Common myeloid progenitor, CD34-positive (primary cell): ENCODE results near the gene HERC5.

ENCODE experiments used
- CTCF ChIA-PET: fragments of 350-600 bp; sonication (Branson Sonifier 250); formaldehyde crosslinking; loops from one replicate; lab custom pipeline; 2021; ENCODE audit warnings: antibody characterized with exemption; lab: Charles Lee
- POLR2A ChIA-PET: fragments of 350-600 bp; sonication (Branson Sonifier 250); formaldehyde crosslinking; loops from one replicate; lab custom pipeline; 2021; ENCODE audit warnings: antibody characterized with exemption; lab: Charles Lee
- DNase-seq, 3 donors: peaks; one replicate each; pipeline versions ENCODE4 v3.0.0 to v3.0.0-alpha.2; 2013
- H3K27ac ChIP-seq, 2 experiments: 1 replicate in 1 of 2; 2 replicates in 1 of 2; pipeline ENCODE4 v1.7.0; 2013; ENCODE audit warnings: inconsistent platforms in 2 of 2, low read length in 2 of 2, mild to moderate bottlenecking in 2 of 2, low read depth in 1 of 2, moderate library complexity in 1 of 2; ENCODE audit not compliant: severe bottlenecking in 2 of 2, insufficient read depth in 1 of 2, poor library complexity in 1 of 2
- H3K27me3 ChIP-seq, 5 experiments: replicated peaks in 2 of 5; 1 replicate in 3 of 5; 2 replicates in 2 of 5; pipeline versions ENCODE4 v1.6.1 to v1.7.0; 2013; ENCODE audit warnings: low read length in 4 of 5, mild to moderate bottlenecking in 2 of 5, moderate library complexity in 2 of 5, inconsistent platforms in 1 of 5; ENCODE audit not compliant: insufficient read depth in 5 of 5, control insufficient read depth in 4 of 5
- H3K36me3 ChIP-seq, 4 experiments: 1 replicate in 2 of 4; 2 replicates in 2 of 4; pipeline versions ENCODE4 v1.6.1 to v1.7.0; 2013; ENCODE audit warnings: low read length in 3 of 4, control low read depth in 1 of 4, mild to moderate bottlenecking in 1 of 4; ENCODE audit not compliant: control insufficient read depth in 4 of 4, insufficient read depth in 4 of 4
- H3K4me1 ChIP-seq, 4 experiments: 1 replicate in 3 of 4; 2 replicates in 1 of 4; pipeline versions ENCODE4 v1.6.1 to v1.7.1; 2013; ENCODE audit warnings: low read length in 3 of 4, mild to moderate bottlenecking in 3 of 4, control low read depth in 1 of 4, inconsistent platforms in 1 of 4, moderate library complexity in 1 of 4; ENCODE audit not compliant: control insufficient read depth in 4 of 4, insufficient read depth in 4 of 4; ENCODE audit errors: control extremely low read depth in 1 of 4
- H3K4me3 ChIP-seq, 7 experiments: 1 replicate in 4 of 7; 2 replicates in 3 of 7; pipeline versions ENCODE4 v1.5.1 to v1.7.0; 2013; ENCODE audit warnings: mild to moderate bottlenecking in 7 of 7, low read length in 6 of 7, moderate library complexity in 6 of 7, inconsistent platforms in 2 of 7, low read depth in 2 of 7, control low read depth in 1 of 7; ENCODE audit not compliant: insufficient read depth in 4 of 7, control insufficient read depth in 1 of 7; ENCODE audit errors: extremely low read depth in 1 of 7
- H3K9me3 ChIP-seq, 5 experiments: 1 replicate in 4 of 5; 2 replicates in 1 of 5; pipeline versions ENCODE4 v1.6.1 to v1.7.1; 2013; ENCODE audit warnings: low read length in 4 of 5, mild to moderate bottlenecking in 2 of 5, inconsistent platforms in 1 of 5, low read depth in 1 of 5, moderate library complexity in 1 of 5; ENCODE audit not compliant: control insufficient read depth in 4 of 5, insufficient read depth in 2 of 5; ENCODE audit errors: control extremely low read depth in 1 of 5
- WGBS: methylation state at CpG from one replicate; pipeline ENCODE4 v1.1.5; 2013; ENCODE audit not compliant: insufficient coverage; 5-methylcytosine and 5-hydroxymethylcytosine counted together

HERC5 gene

GRCh38 chr4:88526221-88526815, 69.4 kb downstream of the HERC5 start:
- CTCF ChIA-PET, result interaction anchor here (0.7 to 13.7 kb wide), 11 partner anchors 9 to 497 kb away, joined by 3 to 149 read pairs (median 6); no protein-coding TSS in a partner anchor
- H3K9me3 ChIP-seq, result no peaks in the 10 kb centered on the region
- peaks cover 10 to 41% (median 18%) of the 10 kb centered on the region in 4 experiments for H3K4me1 ChIP-seq
- H3K27me3 ChIP-seq, result no peaks in the 10 kb centered on the region
- H3K27ac ChIP-seq, result no peak overlapping the region
- POLR2A ChIA-PET, result interaction anchor here (1.3 kb wide), 1 partner anchor 133 kb away, joined by 3 read pairs; no protein-coding TSS in a partner anchor
- peak overlapping the region in 2 of 7 experiments; percentile 47 to 57 for H3K4me3 ChIP-seq
- peak; percentile 27 to 61 (median 59) for DNase-seq
- peaks cover 0 to 3% (median 0%) of the 10 kb centered on the region in 4 experiments for H3K36me3 ChIP-seq
- WGBS, result 40% methylated on average over 1 of the region's 1 CpG

- ChIA-PET CTCF (interaction anchor here (0.8 to 13.7 kb wide), 8 partner anchors 11 to 291 kb away, joined by 3 to 149 read pairs (median 6); no protein-coding TSS in a partner anchor), POLR2A (interaction anchor here (1.3 kb wide), 1 partner anchor 132 kb away, joined by 3 read pairs; no protein-coding TSS in a partner anchor)
- no peaks in the 10 kb centered on the region for H3K36me3 ChIP-seq
- peaks cover 6 to 29% (median 11%) of the 10 kb centered on the region in 4 experiments for H3K4me1 ChIP-seq
- H3K27me3 ChIP-seq, result no peaks in the 10 kb centered on the region
- 97% methylated on average over 8 of the region's 8 CpGs for WGBS
- H3K9me3 ChIP-seq, result no peaks in the 10 kb centered on the region
- no peak overlapping the region for H3K27ac ChIP-seq
- H3K4me3 ChIP-seq, result no peak overlapping the region
- DNase-seq, result no peak
These were observed 70.9 kb downstream of the HERC5 start for GRCh38 chr4:88527787-88528186.

GRCh38 chr4:88528861-88529260, 71.9 kb downstream of the HERC5 start:
- H3K36me3 ChIP-seq, result no peaks in the 10 kb centered on the region
- 100% methylated on average over 2 of the region's 3 CpGs for WGBS
- H3K4me3 ChIP-seq, result no peak overlapping the region
- no peaks in the 10 kb centered on the region for H3K27me3 ChIP-seq
- no peaks in the 10 kb centered on the region for H3K9me3 ChIP-seq
- peak in 2 of 3 donors; percentile 26 to 29 for DNase-seq
- H3K27ac ChIP-seq, result no peak overlapping the region
- ChIA-PET POLR2A (no interaction called here), CTCF (interaction anchor here (0.9 to 13.7 kb wide), 8 partner anchors 10 to 210 kb away, joined by 3 to 149 read pairs (median 4); partner anchors contain the start of gene HERC3)
- peaks cover 6 to 24% (median 9%) of the 10 kb centered on the region in 4 experiments for H3K4me1 ChIP-seq

GRCh38 chr4:88531549-88531948, 74.6 kb downstream of the HERC5 start:
- DNase-seq, result no peak
- WGBS, result 95% methylated on average over 3 of the region's 3 CpGs
- H3K4me3 ChIP-seq, result no peak overlapping the region
- no peak overlapping the region for H3K27ac ChIP-seq
- H3K9me3 ChIP-seq, result no peaks in the 10 kb centered on the region
- no peaks in the 10 kb centered on the region for H3K36me3 ChIP-seq
- H3K4me1 ChIP-seq, result peaks cover 0 to 4% (median under 1%) of the 10 kb centered on the region in 4 experiments
- ChIA-PET CTCF (interaction anchor here (0.7 to 13.7 kb wide), 8 partner anchors 7 to 246 kb away, joined by 3 to 149 read pairs (median 3); no protein-coding TSS in a partner anchor), POLR2A (no interaction called here)
- no peaks in the 10 kb centered on the region for H3K27me3 ChIP-seq

- H3K4me1 ChIP-seq, result no peaks in the 10 kb centered on the region
- H3K27ac ChIP-seq, result no peak overlapping the region
- CTCF ChIA-PET, result interaction anchor here (13.7 kb wide), 1 partner anchor 129 kb away, joined by 149 read pairs; no protein-coding TSS in a partner anchor
- H3K27me3 ChIP-seq, result no peaks in the 10 kb centered on the region
- H3K4me3 ChIP-seq, result no peak overlapping the region
- H3K9me3 ChIP-seq, result no peaks in the 10 kb centered on the region
- 96% methylated on average over 5 of the region's 6 CpGs for WGBS
- H3K36me3 ChIP-seq, result no peaks in the 10 kb centered on the region
- no peak for DNase-seq
- POLR2A ChIA-PET, result no interaction called here
These were observed 76.3 kb downstream of the HERC5 start for GRCh38 chr4:88533088-88533790.

- Histone ChIP-seq H3K36me3 (no peaks in the 10 kb centered on the region), H3K27ac (no peak overlapping the region), H3K4me1 (peaks cover 0 to 2% (median under 1%) of the 10 kb centered on the region in 4 experiments), H3K4me3 (no peak overlapping the region), H3K27me3 (no peaks in the 10 kb centered on the region), H3K9me3 (no peaks in the 10 kb centered on the region)
- ChIA-PET POLR2A (interaction anchor here (0.5 kb wide), 1 partner anchor 45 kb away, joined by 3 read pairs; no protein-coding TSS in a partner anchor), CTCF (interaction anchor here (1.0 to 13.7 kb wide), 3 partner anchors 125 to 128 kb away, joined by 3 to 149 read pairs (median 6); no protein-coding TSS in a partner anchor)
- 100% methylated on average over 2 of the region's 4 CpGs for WGBS
- no peak for DNase-seq
These were observed 77.2 kb downstream of the HERC5 start for GRCh38 chr4:88533937-88534750.
